GM19467 (cell line): Measurements from ENCODE around the gene POLR2E.

Experiments
- ATAC-seq: cut with Tn5 transposase; IDR thresholded peaks from one replicate; pipeline ENCODE4 v1.9.1; 2021; ENCODE audit warnings: mild to moderate bottlenecking, moderate library complexity; ENCODE audit not compliant: unreplicated experiment

POLR2E gene

GRCh38 chr19:1082165-1082927, 12.8 kb downstream of the POLR2E start:
- no peak for ATAC-seq

GRCh38 chr19:1081301-1082164, 13.6 kb downstream of the POLR2E start:
- no peak for ATAC-seq

- no peak for ATAC-seq
Observed at GRCh38 chr19:1080360-1081161, 14.6 kb downstream of the POLR2E start.

DNA sequence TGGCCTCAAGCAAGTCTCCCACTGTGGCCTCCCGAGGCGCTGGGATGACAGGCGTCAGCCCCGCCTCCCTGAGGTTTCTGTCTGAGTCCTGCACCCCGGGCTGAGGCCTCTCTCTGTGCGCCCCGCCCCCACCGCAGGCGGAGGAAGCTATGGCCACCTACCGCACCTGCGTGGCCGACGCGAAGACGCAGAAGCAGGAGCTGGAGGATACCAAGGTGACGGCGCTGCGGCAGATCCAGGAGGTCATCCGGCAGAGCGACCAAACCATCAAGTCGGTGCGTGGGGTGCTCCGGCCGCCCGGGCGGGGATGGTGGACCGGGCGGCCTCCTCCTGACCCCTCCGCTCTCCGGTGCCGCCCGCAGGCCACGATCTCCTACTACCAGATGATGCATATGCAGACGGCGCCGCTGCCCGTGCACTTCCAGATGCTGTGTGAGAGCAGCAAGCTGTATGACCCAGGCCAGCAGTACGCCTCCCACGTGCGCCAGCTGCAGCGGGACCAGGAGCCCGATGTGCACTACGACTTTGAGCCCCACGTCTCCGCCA, 15.5 kb downstream of the POLR2E start:
- ATAC-seq, result no peak

DNA sequence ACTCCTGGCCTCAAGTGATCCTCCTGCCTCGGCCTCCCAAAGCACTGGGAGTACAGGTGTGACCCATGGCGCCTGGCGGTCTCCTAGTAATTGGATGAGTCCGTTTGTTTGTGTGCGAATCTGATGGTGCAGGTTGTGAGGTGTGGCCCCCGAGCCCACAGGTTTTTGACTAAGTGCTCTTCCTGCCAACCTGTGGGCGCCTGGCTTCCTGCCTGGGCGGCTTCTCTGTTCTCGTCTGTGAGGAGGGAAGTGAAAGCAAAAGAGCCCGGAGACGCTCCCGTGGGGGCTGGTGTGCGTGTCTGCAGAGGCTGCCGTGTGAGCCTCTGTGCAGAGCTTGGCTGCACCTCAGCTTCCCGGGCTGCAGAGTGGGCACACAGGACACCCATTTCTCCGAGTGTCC, 18.2 kb downstream of the POLR2E start:
- peak; percentile 55 for ATAC-seq

- ATAC-seq, result no peak
Observed at GRCh38 chr19:1076046-1076386, 19.2 kb downstream of the POLR2E start.

DNA sequence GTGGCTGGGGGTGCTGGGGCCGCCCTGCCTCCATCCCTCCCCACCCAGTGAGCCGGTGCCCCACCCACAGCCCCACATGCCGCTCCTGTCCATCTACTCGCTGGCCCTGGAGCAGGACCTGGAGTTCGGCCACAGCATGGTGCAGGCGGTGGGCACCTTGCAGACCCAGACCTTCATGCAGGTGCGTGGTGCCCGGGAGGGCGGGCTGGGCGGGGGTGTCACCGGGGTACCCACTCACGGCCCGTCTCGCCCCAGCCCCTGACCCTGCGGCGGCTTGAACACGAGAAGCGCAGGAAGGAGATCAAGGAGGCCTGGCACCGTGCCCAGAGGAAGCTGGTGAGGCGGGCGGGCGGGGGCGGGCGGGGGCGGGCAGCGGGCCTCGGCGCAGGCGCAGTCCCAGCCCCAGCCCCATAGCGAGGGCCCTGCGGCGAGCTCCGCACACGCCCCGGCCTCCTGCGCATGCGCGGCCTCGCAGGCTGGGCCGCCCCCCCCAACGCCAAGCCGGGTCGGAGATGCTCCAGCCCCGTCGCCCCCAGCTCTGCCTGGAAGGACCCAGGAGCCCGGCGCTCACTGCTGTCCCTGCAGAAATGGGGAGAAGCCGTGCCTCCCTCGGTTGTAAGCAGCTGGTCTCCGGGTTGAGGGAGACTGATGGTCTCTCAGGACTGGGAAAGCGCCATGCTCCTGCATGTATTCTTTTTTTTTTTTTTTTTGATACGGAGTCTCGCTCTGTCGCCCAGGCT, 20.5 kb downstream of the POLR2E start:
- ATAC-seq, result no peak

DNA sequence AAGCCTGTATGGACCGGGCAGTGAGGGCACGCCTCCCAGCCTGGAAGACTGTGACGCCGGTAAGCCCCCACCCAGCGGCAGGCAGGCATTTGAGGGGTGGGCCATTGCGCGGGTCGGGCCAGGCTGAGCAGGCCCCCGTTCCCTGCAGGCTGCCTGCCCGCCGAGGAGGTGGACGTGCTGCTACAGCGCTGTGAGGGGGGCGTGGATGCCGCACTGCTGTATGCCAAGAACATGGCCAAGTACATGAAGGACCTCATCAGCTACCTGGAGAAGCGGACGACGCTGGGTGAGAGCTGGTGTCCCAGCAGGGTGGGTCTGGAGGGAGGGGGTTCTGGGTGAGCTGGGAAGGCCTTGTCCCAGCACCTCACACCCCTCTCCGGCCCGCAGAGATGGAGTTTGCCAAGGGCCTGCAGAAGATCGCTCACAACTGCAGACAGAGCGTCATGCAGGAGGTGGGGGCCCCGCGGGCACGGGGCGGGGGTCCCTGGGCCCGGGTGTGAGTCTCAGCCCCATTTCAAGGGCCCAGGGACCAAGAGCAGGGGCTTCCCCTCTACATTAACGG, 21.1 kb downstream of the POLR2E start:
- no peak for ATAC-seq

- no peak for ATAC-seq
Observed at GRCh38 chr19:1073063-1073955, 21.9 kb downstream of the POLR2E start.

DNA sequence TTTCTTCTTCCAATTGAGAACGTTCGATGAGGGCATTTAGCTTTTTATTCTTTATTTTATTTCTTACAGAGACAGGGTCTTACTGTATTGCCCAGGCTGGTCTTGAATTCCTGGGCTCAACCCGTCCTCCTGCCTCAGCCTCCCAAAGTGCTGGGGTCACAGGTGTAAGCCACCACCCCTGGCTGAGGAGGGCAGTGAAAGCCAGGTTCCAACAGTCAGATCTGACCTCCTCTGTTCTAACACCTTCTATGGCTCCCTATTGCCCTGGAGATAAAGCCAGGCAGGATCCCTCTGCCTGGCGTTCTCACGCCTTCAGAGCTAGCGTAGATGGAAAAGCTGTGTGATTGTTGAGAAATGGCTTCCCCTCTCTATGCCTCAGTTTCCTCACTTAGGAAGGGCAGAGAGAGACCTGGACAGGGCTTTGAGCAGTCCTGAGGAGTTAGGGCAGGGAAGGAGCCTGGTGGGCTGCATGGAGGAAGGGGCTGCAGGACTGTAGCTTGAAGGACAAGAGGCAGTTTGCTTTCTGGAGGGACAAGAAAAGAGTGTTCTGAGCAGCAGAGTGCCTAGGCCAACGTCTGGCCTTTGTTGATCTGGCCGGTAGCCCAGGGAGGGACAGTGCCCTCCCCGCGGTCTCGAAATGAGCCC, 22.7 kb downstream of the POLR2E start:
- no peak for ATAC-seq

DNA sequence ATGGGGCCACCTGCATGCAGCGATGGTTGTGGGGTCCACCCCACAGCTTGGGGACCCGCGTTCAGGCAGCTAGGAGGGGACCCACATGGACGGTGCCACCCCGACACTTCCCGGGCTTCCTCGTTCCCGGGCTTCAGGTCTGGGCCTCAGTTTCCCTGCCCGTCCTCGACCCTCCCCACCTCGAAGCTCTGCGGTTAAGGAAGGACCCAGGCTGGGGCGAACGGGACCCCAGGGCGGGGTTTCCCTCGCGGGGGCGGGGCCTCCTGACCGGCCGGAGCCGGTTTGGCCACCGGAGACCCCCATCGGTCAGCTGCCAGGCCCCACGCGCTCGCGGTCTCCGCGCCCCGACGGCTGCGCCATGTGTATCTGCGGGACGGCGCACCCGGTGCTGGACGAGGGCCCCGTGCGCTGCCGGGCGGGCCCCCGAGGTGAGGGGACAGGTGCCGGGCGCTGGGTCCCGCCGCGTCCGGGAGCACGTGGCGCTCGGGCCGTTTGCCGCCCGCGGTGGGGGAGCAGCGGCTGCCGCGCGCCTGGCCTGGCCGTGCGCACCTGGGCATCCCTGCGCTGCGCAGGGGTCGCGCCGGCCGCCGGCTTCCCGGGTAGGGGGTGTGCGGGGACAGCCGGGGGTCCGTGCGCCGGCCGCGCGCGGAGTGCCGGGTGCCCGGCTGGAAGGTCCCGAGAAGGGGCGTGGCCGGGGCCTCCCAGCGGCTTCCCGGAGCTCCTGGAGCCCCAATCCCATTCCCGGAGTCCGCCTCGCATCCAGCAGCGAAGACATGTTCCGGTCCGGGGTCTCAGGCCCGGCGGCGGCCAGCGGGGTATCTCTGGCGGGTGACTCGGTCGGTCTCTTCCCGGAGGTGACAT, 24.0 kb downstream of the POLR2E start:
- no peak for ATAC-seq

DNA sequence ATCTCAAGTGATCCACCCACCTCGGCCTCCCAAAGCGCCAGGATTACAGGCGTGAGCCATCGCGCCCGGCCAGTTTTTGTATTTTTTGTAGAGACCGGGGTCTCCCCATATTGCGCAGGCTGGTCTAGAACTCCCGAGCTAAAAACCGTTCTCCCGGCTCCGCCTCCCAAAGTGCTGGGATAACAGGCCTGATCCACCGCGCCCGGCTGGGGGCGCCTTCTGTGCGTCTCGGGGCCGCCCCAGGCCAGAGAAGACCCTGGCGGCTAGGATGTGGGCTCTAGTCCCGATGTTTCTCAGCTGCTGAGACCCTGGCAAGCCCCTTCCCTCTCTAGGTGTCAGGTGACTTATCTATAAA, 24.6 kb downstream of the POLR2E start:
- ATAC-seq, result no peak

DNA sequence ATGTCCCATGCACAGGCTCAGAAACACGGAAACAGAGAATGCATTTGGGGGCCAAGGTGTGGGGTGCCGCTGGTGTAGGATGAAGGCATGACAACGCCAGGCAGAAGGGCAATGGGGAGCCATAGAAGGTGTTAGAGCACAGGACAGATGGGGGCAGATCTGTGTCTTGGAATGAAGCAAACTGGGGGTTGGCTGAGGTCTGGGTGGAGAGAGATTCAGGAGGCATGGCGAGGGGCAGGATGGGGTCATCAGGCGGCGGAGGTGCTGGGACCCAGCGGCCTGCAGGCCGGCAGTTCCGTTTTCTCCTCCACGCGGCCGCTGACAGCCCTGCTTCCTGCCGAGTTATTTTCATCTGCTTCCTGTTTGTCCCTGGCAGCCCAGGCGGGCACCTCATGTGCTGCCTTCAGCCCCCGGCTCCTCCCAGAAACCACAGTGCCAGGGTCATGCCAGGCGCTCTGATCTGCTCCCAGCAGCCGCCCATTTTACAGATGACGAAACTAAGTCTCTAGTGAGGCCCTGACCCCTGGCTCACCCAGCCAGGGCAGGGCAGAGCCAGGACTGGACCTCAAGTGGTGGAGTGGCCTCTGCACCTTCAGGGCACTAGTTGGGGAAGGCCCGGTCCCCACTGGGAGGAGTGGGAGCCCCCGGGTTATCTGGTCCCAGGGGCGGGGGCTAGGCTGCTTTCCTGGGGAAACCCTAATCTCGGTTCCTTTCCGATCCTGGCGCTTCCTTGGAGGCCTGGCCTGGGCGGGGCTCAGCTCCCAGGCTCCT, 26.0 kb downstream of the POLR2E start:
- ATAC-seq, result no peak

DNA sequence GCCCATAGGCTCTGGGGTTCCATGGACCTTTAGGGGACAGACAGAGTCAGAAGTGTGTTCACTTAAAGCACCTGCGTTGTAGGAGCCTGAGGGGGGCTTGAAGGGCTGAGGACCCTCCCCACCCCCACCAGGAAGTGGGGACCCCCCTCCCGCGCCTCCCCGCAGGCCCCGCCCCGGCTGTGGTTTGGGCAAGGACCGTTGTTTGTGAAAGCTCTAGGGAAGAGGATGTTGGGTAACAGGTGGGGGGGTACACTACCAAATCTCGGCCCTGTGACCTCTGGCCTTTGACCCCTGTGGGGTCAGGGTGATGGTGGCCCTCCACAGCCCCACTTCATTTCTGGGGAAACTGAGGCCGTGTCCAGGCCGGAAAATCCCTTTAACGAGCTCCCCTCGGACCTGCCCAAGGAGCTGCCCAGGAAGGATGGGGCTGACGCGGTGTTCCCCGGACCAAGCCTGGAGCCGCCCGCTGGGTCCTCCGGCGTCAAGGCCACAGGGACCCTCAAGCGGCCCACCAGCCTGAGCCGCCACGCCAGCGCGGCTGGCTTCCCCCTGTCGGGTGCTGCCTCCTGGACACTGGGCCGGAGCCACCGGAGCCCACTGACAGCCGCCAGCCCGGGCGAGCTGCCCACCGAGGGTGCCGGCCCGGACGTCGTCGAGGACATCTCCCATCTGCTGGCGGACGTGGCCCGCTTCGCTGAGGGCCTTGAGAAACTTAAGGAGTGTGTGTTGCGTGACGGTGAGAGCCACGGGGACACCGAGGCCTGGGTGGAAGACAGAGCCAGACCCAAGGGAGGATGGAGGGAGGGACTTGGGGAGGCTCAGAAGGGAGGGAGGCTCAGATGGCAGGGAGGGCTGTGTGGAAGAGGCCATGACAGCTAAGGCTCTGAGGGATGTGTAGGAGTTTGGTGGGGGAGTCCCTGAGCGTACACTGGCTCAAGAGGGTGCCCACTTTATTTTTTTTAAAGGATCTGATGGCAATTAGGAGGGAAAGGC, 26.9 kb downstream of the POLR2E start:
- ATAC-seq, result no peak

DNA sequence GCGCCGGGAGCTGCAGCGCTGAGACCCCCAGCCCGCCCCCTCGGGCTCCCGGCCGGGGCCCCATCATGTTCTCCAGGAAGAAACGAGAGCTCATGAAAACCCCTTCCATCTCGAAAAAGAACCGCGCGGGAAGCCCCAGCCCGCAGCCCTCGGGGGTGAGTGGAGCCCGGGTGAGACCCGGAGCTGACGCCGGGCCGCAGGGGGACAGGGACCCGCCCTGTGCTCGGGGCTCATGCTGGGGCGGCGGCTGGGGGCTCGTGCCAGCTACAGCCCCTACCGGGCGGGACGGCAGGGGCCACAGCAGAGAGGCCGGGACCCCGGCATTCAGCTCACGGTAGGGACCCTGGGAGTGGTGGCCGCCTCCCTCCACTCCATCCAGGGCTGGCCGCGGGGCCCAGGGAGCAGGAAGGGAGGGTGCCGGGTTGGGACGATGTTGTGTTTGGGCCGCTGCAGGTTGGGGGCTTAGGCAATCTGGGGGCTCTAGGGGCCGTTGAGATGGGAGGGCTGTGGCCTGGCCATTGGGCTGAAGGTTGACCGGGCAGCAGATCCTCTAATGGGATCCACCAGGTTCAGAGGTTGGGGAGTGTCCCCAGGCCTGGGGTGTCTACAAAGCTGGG, 27.7 kb downstream of the POLR2E start:
- ATAC-seq, result peak; percentile 6
